Ovary (tissue), 9 donors: ENCODE results near the gene MAP1LC3B. TPM values are rescaled to one million over a fixed set of nuclear protein-coding genes. Genes with fewer than 3 reads are reported as not detected.

Experiments used
- DNase-seq, 5 donors: peaks; one replicate each; pipeline ENCODE4 v3.0.0-alpha.2; 2019 to 2020
- H3K27ac ChIP-seq, 2 donors: fragments of 200-600 bp; one replicate each; pipeline versions ENCODE4 v1.5.1 to v1.8.0; 2019 to 2022
- H3K27me3 ChIP-seq: fragments of 200-600 bp; one replicate; pipeline ENCODE4 v1.8.0; 2022
- H3K36me3 ChIP-seq: fragments of 200-600 bp; sonication (generic); one replicate; pipeline ENCODE4 v1.5.1; 2019
- H3K4me1 ChIP-seq: one replicate; pipeline ENCODE4 v1.8.1; 2013; ENCODE audit warnings: mild to moderate bottlenecking, moderate library complexity; ENCODE audit not compliant: insufficient read depth
- H3K4me3 ChIP-seq: fragments of 200-600 bp; sonication (generic); one replicate; pipeline ENCODE4 v1.5.1; 2017
- H3K9me3 ChIP-seq, 2 donors: fragments of 200-600 bp in 1 of 2; sonication (generic) in 1 of 2; one replicate each; pipeline versions ENCODE4 v1.5.1 to v1.8.1; 2013 to 2019; ENCODE audit warnings: mild to moderate bottlenecking in 1 of 2, moderate library complexity in 1 of 2
- CTCF ChIP-seq, 3 donors: fragments of 450-650 bp in 2 of 3; fragments of 200-600 bp in 1 of 3; IDR thresholded peaks; one replicate each; pipeline versions ENCODE4 v1.5.1 to v1.8.0; 2016 to 2022; ENCODE audit warnings: antibody characterized with exemption in 3 of 3, mild to moderate bottlenecking in 1 of 3
- EP300 ChIP-seq: sonication (generic); formaldehyde crosslinking; IDR thresholded peaks from one replicate; pipeline ENCODE4 v1.6.1; 2017; ENCODE audit warnings: antibody characterized with exemption
- POLR2A ChIP-seq: fragments of 450-650 bp; IDR thresholded peaks from one replicate; pipeline ENCODE4 v1.6.1; 2017; ENCODE audit warnings: antibody characterized with exemption, mild to moderate bottlenecking, moderate library complexity
- WGBS, 3 donors: extraction: QIAGEN DNeasy Blood & Tissue Kit in 1 of 3; methylation state at CpG; one replicate each; pipeline versions ENCODE4 v1.1.5 to v1.1.7; 2013 to 2017; 5-methylcytosine and 5-hydroxymethylcytosine counted together
- intact Hi-C, 4 donors: fragments of 100-400 bp; cut with DNase I; formaldehyde crosslinking; loops; one replicate each; pipeline versions ENCODE4 v1.11.0 to v1.15.1; 2022 to 2023
- polyA plus RNA-seq, 2 donors: library from polyadenylated mRNA; stranded (reverse); fragments of 200-250 nt in 1 of 2; fragments of 350-450 nt in 1 of 2; fragmentation: Illumina TruSeq in 1 of 2; extraction: RNeasy Lipid Tissue Mini Kit (QIAGEN cat#74804) in 1 of 2; gene quantifications; one replicate each; pipeline ENCODE4 v1.2.3, GENCODE V29; 2013 to 2014
- total RNA-seq, 7 donors: library from RNA; depleted of rRNA in 2 of 7; stranded (reverse); fragments of >200 nt in 2 of 7; fragmentation: NEBNext Ultra II Directional in 3 of 7; extraction: Animal tissue kit (Norgen Biotek cat#: 25700) in 3 of 7; gene quantifications; one replicate each; pipeline versions ENCODE4 v1.1.0 to v1.2.4, GENCODE V29; 2016 to 2023
- donor health status: DM: no; HTN: no; CAD: no; lungs with moderate emphysema.
- donor health status: DM: no; HTN: no; CAD: no.
- donor health status: Bipolar disorder and iron deficiency.
- donor health status: DM: yes; HTN: yes; CAD: no.
- donor health status: DM: no; HTN: no; CAD: no.
- donor health status: DM: yes; HTN: yes; CAD: no.

Gene MAP1LC3B
- total and polyA plus RNA-seq, 9 donors, result 32.9 to 110 (median 44.6) TPM

- intact Hi-C loops, result no loop called here
- 87 to 89% (median 88%) methylated on average over 14 of the region's 14 CpGs for whole genome bisulfite sequencing, 3 donors
- DNase-seq, result peak in 1 of 5 donors; percentile 28
- Histone ChIP-seq H3K27ac (no peak overlapping the region), H3K36me3 (no peaks in the 10 kb centered on the region), H3K9me3 (no peaks in the 10 kb centered on the region), H3K27me3 (no peaks in the 10 kb centered on the region), H3K4me1 (peaks cover 3% of the 10 kb centered on the region), H3K4me3 (no peak overlapping the region)
- TF ChIP-seq POLR2A (no peak), CTCF (IDR thresholded peaks at IDR 0.05) (no peak), EP300 (no peak)
Measured at GRCh38 chr16:87453326-87453725, 61.2 kb downstream of the MAP1LC3B start.

Other genes starting within 250 kb of the MAP1LC3B start
- 1 to 10 TPM; 1.0 to 6.1 (median 2.8) TPM for gene C16orf95, start 74.9 kb upstream of the MAP1LC3B start, total RNA-seq
- gene C16orf95, start 74.9 kb upstream of the MAP1LC3B start, polyA plus RNA-seq, result 1 to 10 TPM; 1.6 to 2.7 TPM
- gene FBXO31, start 8.6 kb upstream of the MAP1LC3B start, total RNA-seq, result 10 to 100 TPM; 54.1 to 74.5 (median 61.2) TPM
- gene FBXO31, start 8.6 kb upstream of the MAP1LC3B start, polyA plus RNA-seq, result 10 to 100 TPM; 25.0 to 39.8 TPM
- 10 to 100 TPM; 16.1 to 37.6 (median 32.2) TPM for gene ZCCHC14, start 100.7 kb downstream of the MAP1LC3B start, total RNA-seq
- 10 to 100 TPM; 16.3 to 18.3 TPM for gene ZCCHC14, start 100.7 kb downstream of the MAP1LC3B start, polyA plus RNA-seq
- gene JPH3, start 210.2 kb downstream of the MAP1LC3B start, total RNA-seq, result under 1 TPM in 4 of 7 donors, not detected in 3; 0.11 to 0.62 (median 0.47) TPM
- gene JPH3, start 210.2 kb downstream of the MAP1LC3B start, polyA plus RNA-seq, result under 1 TPM; 0.22 to 0.23 TPM